CD4-positive, alpha-beta T cell treated with Interleukin-15 for 4 hours (primary cell): Measurements from ENCODE around the gene DPP10.
"Not testable (repeated sequence)": the region's sequence is repeated elsewhere in the genome, so short reads cannot be mapped to it uniquely, and the experiment has no call there.

Experiments
- DNase-seq: peaks from one replicate; pipeline ENCODE4 v3.0.0-alpha.2; 2020; ENCODE audit warnings: low spot score

The DPP10 gene

GRCh38 chr2:114724454-114724853, 282.0 kb downstream of the DPP10 start:
- no peak for DNase-seq

- no peak for DNase-seq
These were observed 284.6 kb downstream of the DPP10 start for GRCh38 chr2:114727012-114727411.

- no peak for DNase-seq
These were observed 285.9 kb downstream of the DPP10 start for GRCh38 chr2:114728372-114728771.

GRCh38 chr2:114729026-114729425, 286.6 kb downstream of the DPP10 start:
- DNase-seq, result no peak

GRCh38 chr2:114735126-114735525, 292.7 kb downstream of the DPP10 start:
- no peak for DNase-seq

GRCh38 chr2:114742245-114742644, 299.8 kb downstream of the DPP10 start:
- no peak for DNase-seq

GRCh38 chr2:114745700-114746099, 303.3 kb downstream of the DPP10 start:
- no peak for DNase-seq

GRCh38 chr2:114748175-114748574, 305.7 kb downstream of the DPP10 start:
- not testable (repeated sequence) for DNase-seq

GRCh38 chr2:114752425-114752824, 310.0 kb downstream of the DPP10 start:
- no peak for DNase-seq

GRCh38 chr2:114753145-114753544, 310.7 kb downstream of the DPP10 start:
- DNase-seq, result no peak

- no peak for DNase-seq
These were observed 312.6 kb downstream of the DPP10 start for GRCh38 chr2:114754907-114755563.

- DNase-seq, result no peak
These were observed 319.9 kb downstream of the DPP10 start for GRCh38 chr2:114762376-114762775.

GRCh38 chr2:114762986-114763385, 320.5 kb downstream of the DPP10 start:
- DNase-seq, result no peak

GRCh38 chr2:114769110-114769509, 326.7 kb downstream of the DPP10 start:
- no peak for DNase-seq

- no peak for DNase-seq
These were observed 327.6 kb downstream of the DPP10 start for GRCh38 chr2:114769991-114770390.

GRCh38 chr2:114784046-114784445, 341.6 kb downstream of the DPP10 start:
- no peak for DNase-seq

GRCh38 chr2:114784890-114785583, 342.6 kb downstream of the DPP10 start:
- DNase-seq, result no peak

- DNase-seq, result no peak
These were observed 344.5 kb downstream of the DPP10 start for GRCh38 chr2:114786901-114787300.

- no peak for DNase-seq
These were observed 345.0 kb downstream of the DPP10 start for GRCh38 chr2:114787486-114787885.

- DNase-seq, result no peak
These were observed 347.5 kb downstream of the DPP10 start for GRCh38 chr2:114789989-114790388.

GRCh38 chr2:114797540-114797939, 355.1 kb downstream of the DPP10 start:
- DNase-seq, result no peak

- DNase-seq, result no peak
These were observed 355.5 kb downstream of the DPP10 start for GRCh38 chr2:114797942-114798341.

- no peak for DNase-seq
These were observed 357.9 kb downstream of the DPP10 start for GRCh38 chr2:114800371-114800770.

- no peak for DNase-seq
These were observed 362.8 kb downstream of the DPP10 start for GRCh38 chr2:114805195-114805594.
